Smooth muscle cell (in vitro differentiated cells): Measurements from ENCODE around the gene CEP78. TPM values are rescaled to one million over a fixed set of nuclear protein-coding genes. Genes with fewer than 3 reads are reported as not detected.

Experiments
- DNase-seq: peaks from one replicate; lab custom pipeline; 2025; ENCODE audit not compliant: unreplicated experiment; lab: John Stamatoyannopoulos, UW
- H2AFZ ChIP-seq: fragments of 200-600 bp; sonication (generic); 2 replicates; pipeline ENCODE4 v1.6.0; 2016; ENCODE audit warnings: antibody characterized with exemption, low read depth, mild to moderate bottlenecking
- H3F3A ChIP-seq: fragments of 200-600 bp; sonication (generic); 2 replicates; pipeline ENCODE4 v1.6.0; 2017; ENCODE audit warnings: antibody characterized with exemption, low read depth
- H3K27ac ChIP-seq: fragments of 200-600 bp; sonication (generic); 2 replicates; pipeline ENCODE4 v1.5.1; 2016; ENCODE audit warnings: low read depth, mild to moderate bottlenecking
- H3K27me3 ChIP-seq: fragments of 200-600 bp; sonication (generic); 2 replicates; pipeline ENCODE4 v1.6.1; 2016; ENCODE audit warnings: low read depth, mild to moderate bottlenecking
- H3K36me3 ChIP-seq: fragments of 200-600 bp; sonication (generic); 2 replicates; pipeline ENCODE4 v1.5.1; 2016; ENCODE audit warnings: low read depth
- H3K4me1 ChIP-seq: fragments of 200-600 bp; sonication (generic); 2 replicates; pipeline ENCODE4 v1.5.1; 2016; ENCODE audit warnings: low read depth
- H3K4me2 ChIP-seq: fragments of 200-600 bp; sonication (generic); 2 replicates; pipeline ENCODE4 v1.6.0; 2016; ENCODE audit warnings: mild to moderate bottlenecking
- H3K4me3 ChIP-seq: fragments of 200-600 bp; sonication (generic); 2 replicates; pipeline ENCODE4 v1.5.1; 2016; ENCODE audit warnings: mild to moderate bottlenecking
- H3K79me2 ChIP-seq: fragments of 200-600 bp; sonication (generic); 2 replicates; pipeline ENCODE4 v1.6.0; 2016; ENCODE audit warnings: low read depth, mild to moderate bottlenecking
- H3K9ac ChIP-seq: fragments of 200-600 bp; sonication (generic); 2 replicates; pipeline ENCODE4 v1.6.0; 2016; ENCODE audit warnings: low read depth
- H3K9me3 ChIP-seq: fragments of 200-600 bp; sonication (generic); replicated peaks from 2 replicates; pipeline ENCODE4 v1.5.1; 2016; ENCODE audit warnings: low read depth
- H4K20me1 ChIP-seq: fragments of 200-600 bp; sonication (generic); 2 replicates; pipeline ENCODE4 v1.6.0; 2016; ENCODE audit warnings: low read depth
- WGBS: methylation state at CpG from one replicate; pipeline ENCODE4 v1.1.7; 2016; ENCODE audit warnings: low lambda C conversion rate; 5-methylcytosine and 5-hydroxymethylcytosine counted together
- polyA plus RNA-seq: library from polyadenylated mRNA; unstranded; fragments of >200 nt; fragmentation: Nextera tagmentation; extraction: Ambion mirVana; gene quantifications from 2 replicates; pipeline ENCODE4 v1.2.1, GENCODE V29; 2016
- total RNA-seq: library from RNA; depleted of rRNA; stranded (reverse); fragments of >200 nt; gene quantifications from 2 replicates; pipeline ENCODE4 v1.2.3, GENCODE V29; 2014
- TF ChIP-seq, protein P1 (sequence below): fragments of 200-600 bp; sonication (generic); IDR thresholded peaks from 2 replicates; pipeline ENCODE4 v1.5.1; 2017; ENCODE audit warnings: borderline replicate concordance, mild to moderate bottlenecking, antibody characterized with exemption; ENCODE audit not compliant: insufficient read depth, poor library complexity, severe bottlenecking

CEP78 gene
- total and polyA plus RNA-seq, 2 experiments from 2014 or later = 8.2 to 25.4 TPM

DNA sequence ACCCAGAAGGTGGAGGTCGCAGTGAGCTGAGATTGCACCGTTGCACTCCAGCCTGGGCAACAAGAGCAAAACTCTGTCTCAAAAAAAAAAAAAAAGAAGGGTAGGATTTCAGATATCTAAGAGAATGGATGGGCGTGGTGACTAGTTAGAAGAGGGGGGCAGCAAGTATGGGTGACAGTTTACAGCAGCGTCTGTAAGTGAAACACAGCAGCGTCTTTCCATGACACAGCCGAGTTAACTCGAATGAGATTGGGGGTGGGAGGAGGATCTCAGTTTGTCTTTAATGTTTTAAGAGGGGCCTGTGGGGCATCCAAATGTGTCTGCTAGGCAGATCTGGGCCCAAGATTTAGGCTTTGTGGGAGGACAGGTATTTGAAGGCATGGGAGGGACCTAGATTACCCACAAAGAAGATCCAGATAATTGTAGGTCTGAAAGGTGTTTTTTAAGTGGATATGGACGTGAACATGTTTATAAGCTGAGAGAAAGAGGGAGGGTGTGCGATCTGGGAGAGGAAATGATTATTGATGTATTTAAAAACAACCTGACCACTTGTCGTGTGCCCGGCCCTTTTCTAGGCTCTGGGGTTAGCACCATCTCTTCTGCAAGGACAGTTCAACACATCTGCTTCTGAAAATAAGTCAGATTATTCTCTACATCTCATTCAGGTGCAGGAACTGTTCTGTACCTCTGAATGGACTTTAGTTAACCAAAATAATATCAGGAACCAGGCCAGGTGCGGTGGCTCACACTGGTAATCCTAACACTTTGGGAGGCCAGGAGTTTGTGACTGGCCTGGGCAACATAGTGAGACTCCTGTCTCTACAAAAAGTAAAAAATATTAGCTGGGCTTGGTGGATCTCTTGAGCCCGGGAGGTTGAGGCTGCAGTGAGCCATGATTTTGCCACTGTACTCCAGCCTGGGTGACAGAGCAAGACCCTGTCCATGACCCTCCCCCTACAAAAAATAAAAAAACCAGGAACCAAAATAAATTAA is 2.5 kb downstream of the CEP78 start:
- H4K20me1 ChIP-seq = no peaks in the 10 kb centered on the region
- DNase-seq = no peak
- H3K9me3 ChIP-seq = no peaks in the 10 kb centered on the region
- peaks cover 11% of the 10 kb centered on the region for H3K4me1 ChIP-seq
- 86% methylated on average over 13 of the region's 13 CpGs for WGBS
- peaks cover 4% of the 10 kb centered on the region for H3K36me3 ChIP-seq
- TF ChIP-seq, protein P1, sequence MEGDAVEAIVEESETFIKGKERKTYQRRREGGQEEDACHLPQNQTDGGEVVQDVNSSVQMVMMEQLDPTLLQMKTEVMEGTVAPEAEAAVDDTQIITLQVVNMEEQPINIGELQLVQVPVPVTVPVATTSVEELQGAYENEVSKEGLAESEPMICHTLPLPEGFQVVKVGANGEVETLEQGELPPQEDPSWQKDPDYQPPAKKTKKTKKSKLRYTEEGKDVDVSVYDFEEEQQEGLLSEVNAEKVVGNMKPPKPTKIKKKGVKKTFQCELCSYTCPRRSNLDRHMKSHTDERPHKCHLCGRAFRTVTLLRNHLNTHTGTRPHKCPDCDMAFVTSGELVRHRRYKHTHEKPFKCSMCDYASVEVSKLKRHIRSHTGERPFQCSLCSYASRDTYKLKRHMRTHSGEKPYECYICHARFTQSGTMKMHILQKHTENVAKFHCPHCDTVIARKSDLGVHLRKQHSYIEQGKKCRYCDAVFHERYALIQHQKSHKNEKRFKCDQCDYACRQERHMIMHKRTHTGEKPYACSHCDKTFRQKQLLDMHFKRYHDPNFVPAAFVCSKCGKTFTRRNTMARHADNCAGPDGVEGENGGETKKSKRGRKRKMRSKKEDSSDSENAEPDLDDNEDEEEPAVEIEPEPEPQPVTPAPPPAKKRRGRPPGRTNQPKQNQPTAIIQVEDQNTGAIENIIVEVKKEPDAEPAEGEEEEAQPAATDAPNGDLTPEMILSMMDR = no peak
- peaks cover 7% of the 10 kb centered on the region for H3K79me2 ChIP-seq
- H3K27me3 ChIP-seq = no peaks in the 10 kb centered on the region
- no peak overlapping the region for H2AFZ ChIP-seq
- H3K9ac ChIP-seq = no peak overlapping the region
- peaks cover 3% of the 10 kb centered on the region for H3F3A ChIP-seq
- no peak overlapping the region for H3K4me2 ChIP-seq
- no peak overlapping the region for H3K4me3 ChIP-seq
- no peak overlapping the region for H3K27ac ChIP-seq

DNA sequence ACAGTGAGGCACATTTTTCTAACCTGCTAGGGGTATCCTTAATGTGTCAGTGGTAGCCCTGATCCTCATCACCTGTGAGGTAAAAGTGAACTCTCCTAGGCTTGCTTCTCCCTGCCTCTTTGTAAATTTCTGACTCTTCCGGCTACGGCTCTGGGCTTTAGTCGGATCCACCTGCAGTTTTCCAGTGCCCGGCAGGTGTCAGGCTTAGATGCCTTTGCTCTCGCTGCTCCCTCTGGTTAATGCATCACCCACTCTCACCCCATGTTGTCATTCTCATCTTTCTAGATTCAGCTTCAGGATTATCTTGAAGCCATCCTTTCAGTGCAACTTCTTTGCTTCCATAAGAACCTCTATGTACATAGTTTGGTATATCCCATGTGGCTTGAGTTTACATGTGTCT is 3.6 kb downstream of the CEP78 start:
- no peak overlapping the region for H3K27ac ChIP-seq
- no peak overlapping the region for H2AFZ ChIP-seq
- DNase-seq = no peak

DNA sequence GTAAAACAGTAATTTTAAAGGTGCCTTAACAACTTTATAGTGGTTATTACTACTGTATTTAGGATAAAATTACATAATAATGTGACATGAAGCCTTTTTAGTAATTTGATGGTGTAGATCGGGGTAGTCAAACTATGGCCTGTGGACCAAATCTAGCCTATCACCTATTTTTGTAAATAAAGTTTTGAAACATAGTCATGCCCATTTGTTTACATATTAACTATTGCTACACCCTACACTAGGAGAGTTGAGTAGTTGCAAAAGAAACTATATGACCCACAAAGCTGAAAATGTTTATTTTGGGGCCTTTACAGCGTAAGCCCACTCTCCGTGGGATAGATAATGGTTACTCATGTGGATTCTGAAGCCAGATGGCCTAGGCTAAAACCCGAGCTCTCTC is 6.2 kb downstream of the CEP78 start:
- Histone ChIP-seq H3K4me3 (no peak overlapping the region), H3K79me2 (peaks cover 5% of the 10 kb centered on the region), H3K4me2 (no peak overlapping the region), H3K9me3 (no peaks in the 10 kb centered on the region), H3F3A (no peaks in the 10 kb centered on the region), H4K20me1 (no peaks in the 10 kb centered on the region), H3K27me3 (no peaks in the 10 kb centered on the region), H2AFZ (no peak overlapping the region), H3K27ac (no peak overlapping the region), H3K9ac (no peak overlapping the region), H3K4me1 (peaks cover 6% of the 10 kb centered on the region), H3K36me3 (peaks cover 4% of the 10 kb centered on the region)
- WGBS = 62% methylated on average over 4 of the region's 4 CpGs
- DNase-seq = no peak
- TF ChIP-seq, protein P1 = no peak

More for the DNA sequence above, 3.6 kb downstream of the CEP78 start:
- H4K20me1 ChIP-seq = no peaks in the 10 kb centered on the region
- no peak overlapping the region for H3K4me2 ChIP-seq
- H3K36me3 ChIP-seq = peaks cover 4% of the 10 kb centered on the region
- H3K9me3 ChIP-seq = no peaks in the 10 kb centered on the region
- H3K27me3 ChIP-seq = no peaks in the 10 kb centered on the region
- H3K79me2 ChIP-seq = peaks cover 7% of the 10 kb centered on the region
- 78% methylated on average over 5 of the region's 5 CpGs for WGBS
- TF ChIP-seq, protein P1 = no peak
- H3K9ac ChIP-seq = no peak overlapping the region
- H3F3A ChIP-seq = peaks cover 3% of the 10 kb centered on the region
- no peak overlapping the region for H3K4me3 ChIP-seq
- peaks cover 11% of the 10 kb centered on the region for H3K4me1 ChIP-seq
